Activated naive CD4-positive, alpha-beta T cell treated with anti-CD3 and anti-CD28 coated beads, Interleukin-2, amount 50 U/mL, for 72 hours (primary cell): ENCODE data around the gene SIX2. TPM values are rescaled to one million over a fixed set of nuclear protein-coding genes. Genes with fewer than 3 reads are reported as not detected.
A peak's percentile ranks its signal among the peaks of the same experiment; 100 is the strongest.

ENCODE experiments used
- ATAC-seq, 2 donors: fragments of 150-1000 bp; cut with Tn5 transposase; 2 replicates each; pipeline ENCODE4 v1.10.0; 2021; ENCODE audit warnings: mild to moderate bottlenecking in 2 of 2, moderate library complexity in 2 of 2
- DNase-seq, 2 donors: peaks; one replicate each; pipeline ENCODE4 v3.0.0; 2021 to 2022; ENCODE audit warnings: low spot score in 2 of 2
- H3K27ac Mint-ChIP-seq, 2 donors: one replicate each; pipeline ENCODE4 v1.8.0; 2022; ENCODE audit warnings: mild to moderate bottlenecking in 2 of 2, mixed read lengths in 2 of 2
- H3K36me3 Mint-ChIP-seq, 2 donors: one replicate each; pipeline ENCODE4 v1.8.0; 2022; ENCODE audit warnings: mixed read lengths in 2 of 2
- H3K9me3 Mint-ChIP-seq, 2 donors: one replicate each; pipeline ENCODE4 v1.8.0; 2022; ENCODE audit warnings: mixed read lengths in 2 of 2
- total RNA-seq, 2 donors: library from RNA; stranded (reverse); gene quantifications; one replicate each; pipeline ENCODE4 v1.2.3, GENCODE V29; 2022

The SIX2 gene
- total RNA-seq, 2 donors from 2014 or later: not detected

DNA sequence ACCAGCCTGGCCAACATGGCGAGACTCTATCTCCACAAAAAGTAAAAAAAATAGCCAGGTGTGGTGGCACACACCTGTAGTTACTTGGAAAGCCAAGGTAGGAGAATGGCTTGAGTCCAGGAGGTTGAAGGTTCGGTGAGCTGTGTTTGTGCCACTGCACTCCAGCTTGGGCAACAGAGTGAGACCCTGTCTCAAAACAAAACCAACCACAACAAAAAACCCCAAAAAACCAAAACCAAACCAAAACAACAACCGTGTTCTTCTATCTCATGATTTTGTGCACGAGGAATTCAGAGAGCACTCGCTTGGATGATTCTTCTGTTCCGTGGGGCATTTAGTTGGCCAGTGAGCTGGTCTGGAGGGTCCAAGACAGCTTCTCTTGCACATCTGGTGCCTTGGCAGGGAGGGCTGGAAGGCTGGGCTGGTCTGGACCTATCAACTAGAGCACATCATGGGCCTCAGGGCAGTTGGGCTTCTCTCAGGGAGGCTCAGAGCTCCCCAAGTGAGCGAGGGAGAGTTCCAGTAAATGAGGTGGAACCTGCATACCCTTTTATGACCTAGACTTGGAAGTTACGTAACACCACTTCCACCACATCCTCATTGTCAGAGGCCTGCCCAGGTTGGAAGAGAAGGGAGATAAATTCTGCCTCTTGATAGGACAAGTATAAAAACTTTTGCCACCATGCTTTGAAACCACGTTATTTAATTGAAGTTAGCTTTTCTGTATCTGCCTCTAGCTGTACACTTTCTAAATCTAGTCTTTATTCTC lies 25.2 kb downstream of the SIX2 start:
- H3K27ac Mint-ChIP-seq: no peak overlapping the region
- ATAC-seq: no peak
- peaks cover 0 to 7% of the 10 kb centered on the region in 2 donors for H3K36me3 Mint-ChIP-seq
- H3K9me3 Mint-ChIP-seq: no peaks in the 10 kb centered on the region
- DNase-seq: no peak

DNA sequence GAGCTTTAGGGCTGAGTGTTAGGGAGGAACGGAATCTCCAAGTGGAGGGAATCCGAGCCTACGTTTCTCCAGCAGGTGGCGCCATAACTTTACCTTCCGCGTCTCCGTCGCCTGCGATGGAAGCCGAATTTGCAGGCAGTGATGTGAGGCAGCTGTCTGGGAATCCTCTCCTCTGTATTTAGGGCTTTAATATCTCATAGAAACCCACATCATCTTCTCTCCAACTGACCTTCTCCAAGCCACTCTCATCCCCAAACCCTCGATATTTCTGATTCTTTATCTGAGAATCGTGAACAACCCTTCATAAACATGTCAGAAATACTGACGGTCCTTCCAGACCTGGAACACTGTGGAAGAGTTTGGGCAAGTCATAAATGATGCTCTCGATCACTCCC lies 27.5 kb downstream of the SIX2 start:
- DNase-seq (peak in 1 of 2 donors; percentile 75), ATAC-seq (peak; percentile 50 to 55)
- no peak overlapping the region for H3K27ac Mint-ChIP-seq
- no peaks in the 10 kb centered on the region for H3K9me3 Mint-ChIP-seq
- no peaks in the 10 kb centered on the region for H3K36me3 Mint-ChIP-seq

DNA sequence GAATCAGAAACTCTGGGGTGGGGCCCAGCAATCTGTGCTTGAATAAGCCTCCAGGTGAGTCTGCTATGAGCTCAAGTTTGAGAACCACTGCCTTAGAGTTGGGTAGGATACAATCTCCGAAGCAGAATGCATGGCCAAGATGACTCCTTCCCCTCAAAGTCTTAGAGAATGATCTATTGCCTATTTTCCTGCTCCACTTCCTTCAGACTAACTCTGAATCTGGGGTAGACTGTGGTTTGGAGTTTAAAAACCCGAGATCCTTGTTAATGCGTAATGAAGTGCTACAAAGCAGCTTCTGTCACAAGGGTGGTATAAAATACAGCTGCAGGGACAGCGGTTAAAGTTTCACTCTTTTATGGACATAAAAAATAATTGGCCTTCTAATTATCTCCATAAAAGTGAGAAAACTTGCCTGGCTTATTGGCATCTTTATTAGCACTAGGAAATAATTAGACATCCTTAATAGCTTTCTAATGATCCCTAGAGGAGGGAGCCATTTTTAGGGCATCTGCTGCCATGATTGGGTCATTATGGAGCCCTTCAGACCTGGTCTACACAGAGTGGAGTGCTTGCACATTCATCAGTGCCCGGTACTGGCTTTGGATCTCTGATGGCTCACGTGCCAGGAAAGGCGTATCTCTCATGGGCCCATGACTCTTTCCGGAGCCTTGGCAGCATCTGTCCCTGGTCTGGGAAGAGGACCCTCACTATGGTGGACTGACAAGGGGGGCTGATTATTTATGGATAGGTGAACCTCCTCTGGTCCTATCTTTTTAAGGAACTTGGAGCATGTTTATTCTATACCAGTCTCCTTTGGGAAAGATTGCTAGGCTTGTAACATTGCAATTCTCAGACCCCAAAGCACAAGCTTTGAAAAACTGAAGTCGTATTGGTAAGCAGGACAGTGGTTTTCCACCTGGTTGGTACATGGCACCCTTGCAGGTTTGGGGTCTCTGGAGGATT lies 28.2 kb downstream of the SIX2 start:
- H3K9me3 Mint-ChIP-seq: no peaks in the 10 kb centered on the region
- H3K27ac Mint-ChIP-seq: no peak overlapping the region
- no peak for ATAC-seq
- no peak for DNase-seq
- H3K36me3 Mint-ChIP-seq: no peaks in the 10 kb centered on the region

DNA sequence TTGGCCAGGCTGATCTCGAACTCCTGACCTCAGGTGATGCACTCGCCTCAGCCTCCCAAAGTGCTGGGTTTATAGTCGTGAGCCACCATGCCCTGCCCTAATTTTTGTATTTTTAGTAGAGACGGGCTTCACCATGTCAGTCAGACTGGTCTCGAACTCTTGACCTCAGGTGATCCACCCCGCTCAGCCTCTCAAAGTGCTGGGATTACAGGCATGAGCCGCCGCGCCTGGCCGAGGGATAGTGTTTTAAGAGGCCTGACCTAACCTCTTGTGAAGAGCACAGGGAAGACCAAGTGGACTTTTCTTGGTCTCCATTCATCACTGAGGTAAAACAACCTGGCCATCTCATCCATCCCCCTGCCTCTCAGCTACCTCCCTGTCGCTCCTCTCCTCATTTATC lies 29.7 kb downstream of the SIX2 start:
- DNase-seq: no peak
- Mint-ChIP-seq H3K9me3 (no peaks in the 10 kb centered on the region), H3K27ac (no peak overlapping the region), H3K36me3 (no peaks in the 10 kb centered on the region)
- no peak for ATAC-seq

DNA sequence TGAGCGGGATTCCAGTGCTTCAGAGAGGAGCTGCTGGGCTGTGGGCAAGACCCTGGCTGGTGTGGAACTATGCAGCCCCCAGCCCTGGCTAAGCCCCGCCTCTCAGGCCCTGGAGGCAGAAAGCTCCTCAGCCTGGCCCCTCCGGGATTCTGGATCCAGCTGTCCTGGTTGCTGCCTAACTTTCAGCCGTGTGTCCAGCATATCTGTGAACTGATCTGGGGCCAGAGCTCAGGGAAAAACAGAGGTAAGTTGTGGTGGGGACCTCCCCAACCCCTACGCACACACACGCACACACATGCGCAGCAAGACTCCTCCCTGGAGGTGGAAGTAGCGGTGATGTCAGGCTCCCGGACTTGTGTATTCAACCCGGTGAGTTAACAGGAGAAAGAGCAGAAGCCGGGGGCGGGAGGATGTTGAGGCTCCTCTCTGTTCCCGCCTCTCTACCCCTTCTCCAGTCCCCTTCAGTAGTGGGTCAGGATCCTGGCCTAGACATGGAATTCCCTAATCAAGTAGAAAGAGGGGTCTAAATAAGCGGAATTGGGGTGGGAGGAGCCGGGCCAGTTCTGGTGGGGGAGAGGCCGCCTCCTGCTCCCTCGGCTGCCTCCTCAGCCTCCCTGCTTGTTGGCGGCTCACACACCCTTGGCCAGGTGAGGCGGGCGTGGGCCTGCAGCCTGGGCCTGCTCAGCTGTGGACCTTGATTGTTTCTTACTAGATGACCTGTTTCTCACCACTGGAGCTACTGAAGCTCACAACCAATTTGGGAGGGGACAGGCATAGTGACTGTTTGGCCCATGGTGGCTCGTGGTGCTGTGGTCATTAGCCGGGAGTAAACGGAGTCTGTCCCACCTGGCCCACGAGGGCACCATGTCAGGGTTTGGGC lies 33.4 kb downstream of the SIX2 start:
- ATAC-seq (peak; percentile 54 to 85), DNase-seq (no peak)
- Mint-ChIP-seq H3K27ac (peak overlapping the region in 1 of 2 donors; percentile 11), H3K9me3 (no peaks in the 10 kb centered on the region), H3K36me3 (no peaks in the 10 kb centered on the region)

DNA sequence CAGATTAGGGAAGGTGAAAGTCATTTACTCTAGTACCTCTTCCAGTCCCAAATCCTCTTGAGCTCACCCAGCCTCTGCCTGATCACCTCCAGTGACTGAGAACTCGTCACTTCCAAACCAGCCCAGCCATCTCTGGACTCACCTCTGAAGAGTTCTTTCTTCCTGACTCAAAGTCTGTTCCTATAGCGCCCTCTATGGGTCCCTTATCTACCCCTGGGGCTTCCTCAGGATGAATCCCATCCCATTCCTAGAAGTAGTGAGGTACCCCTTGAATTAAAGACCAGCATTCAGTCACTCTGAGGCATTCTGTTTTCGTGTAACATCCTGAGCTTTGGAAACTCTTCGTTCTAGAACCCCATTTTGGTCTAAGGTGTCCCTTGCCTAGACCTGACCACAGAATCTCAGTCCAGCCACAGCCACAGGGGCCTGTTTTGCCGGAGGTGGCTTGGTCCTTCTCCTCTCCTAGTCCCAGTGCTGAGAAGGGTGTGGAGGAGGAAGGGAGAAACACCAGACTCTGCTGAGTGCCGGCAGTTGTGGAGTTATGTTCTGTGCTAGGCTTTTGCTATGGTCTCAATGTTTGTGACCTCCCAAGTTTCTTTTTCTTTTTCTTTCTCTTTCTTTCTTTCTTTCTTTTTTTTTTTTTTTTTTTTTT lies 35.1 kb downstream of the SIX2 start:
- Mint-ChIP-seq H3K27ac (no peak overlapping the region), H3K36me3 (no peaks in the 10 kb centered on the region), H3K9me3 (no peaks in the 10 kb centered on the region)
- DNase-seq (no peak), ATAC-seq (peak in 1 of 2 donors; percentile 22)

DNA sequence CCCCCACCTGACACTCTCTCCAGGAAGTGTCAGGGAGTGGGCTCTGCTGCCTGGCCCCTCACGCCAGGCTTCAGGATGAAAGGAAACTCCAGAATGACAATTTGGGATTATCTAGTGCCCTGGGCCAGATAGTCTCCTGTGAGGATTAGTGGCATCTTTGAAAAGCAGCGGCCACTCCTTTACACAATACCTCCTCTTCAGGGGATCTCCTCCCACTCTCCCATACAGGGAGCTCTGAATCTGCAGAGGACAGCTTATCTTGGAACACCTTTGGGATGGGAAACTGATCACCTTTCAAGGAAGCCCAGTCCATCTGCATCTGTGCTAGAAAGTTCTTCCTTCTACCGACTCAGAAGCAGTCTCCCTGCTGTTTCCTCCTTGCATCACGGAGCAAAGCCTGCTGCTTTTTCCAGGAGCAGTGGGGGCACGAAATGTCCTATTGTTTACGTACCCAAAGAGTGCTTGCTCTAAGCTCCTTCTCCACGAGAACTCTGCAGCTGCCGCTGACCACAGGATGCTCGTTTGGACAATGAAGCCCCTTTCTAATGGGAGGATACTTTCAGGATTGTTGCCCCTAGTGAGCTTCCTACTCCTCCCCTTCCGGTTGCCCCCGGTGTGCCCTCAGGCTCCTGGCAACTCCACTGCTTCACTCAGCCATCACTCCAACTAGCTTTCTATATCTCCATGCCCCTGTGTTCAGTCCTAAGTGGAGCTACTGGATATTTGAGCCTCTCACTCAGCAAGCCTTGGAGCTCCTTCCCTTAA lies 36.3 kb downstream of the SIX2 start:
- ATAC-seq: no peak
- no peak for DNase-seq
- Mint-ChIP-seq H3K36me3 (no peaks in the 10 kb centered on the region), H3K9me3 (no peaks in the 10 kb centered on the region), H3K27ac (no peak overlapping the region)

DNA sequence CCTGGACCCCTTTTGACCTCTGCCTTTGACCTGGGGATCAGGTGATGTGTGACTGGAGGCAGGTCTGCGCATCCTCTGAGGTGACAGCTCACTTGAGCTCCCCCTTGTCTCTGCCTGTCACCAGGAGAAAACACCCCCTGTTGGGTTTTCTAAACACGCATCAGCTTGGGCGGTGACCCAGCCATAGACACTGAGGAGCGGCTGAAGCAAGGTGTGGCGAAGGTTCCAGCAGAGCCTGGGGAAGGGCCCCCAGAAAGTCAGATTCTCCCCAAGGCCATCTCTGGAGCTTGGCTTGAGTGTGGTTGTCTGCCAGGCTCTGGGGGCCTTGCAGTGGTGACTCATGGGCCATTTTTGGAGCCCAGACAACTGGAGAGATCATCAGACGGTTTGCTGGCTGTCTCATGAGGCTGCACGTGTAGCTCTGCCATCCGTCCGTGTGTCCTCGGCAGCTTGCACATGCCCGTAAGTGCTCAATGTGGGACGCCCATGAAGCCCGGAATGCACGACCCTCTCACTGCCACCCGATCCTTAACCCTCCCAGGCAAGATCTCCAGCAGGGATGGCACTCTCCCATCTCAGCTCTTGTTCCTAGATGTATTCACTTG lies 38.3 kb downstream of the SIX2 start:
- DNase-seq (no peak), ATAC-seq (no peak)
- Mint-ChIP-seq H3K36me3 (no peaks in the 10 kb centered on the region), H3K27ac (no peak overlapping the region), H3K9me3 (no peaks in the 10 kb centered on the region)

DNA sequence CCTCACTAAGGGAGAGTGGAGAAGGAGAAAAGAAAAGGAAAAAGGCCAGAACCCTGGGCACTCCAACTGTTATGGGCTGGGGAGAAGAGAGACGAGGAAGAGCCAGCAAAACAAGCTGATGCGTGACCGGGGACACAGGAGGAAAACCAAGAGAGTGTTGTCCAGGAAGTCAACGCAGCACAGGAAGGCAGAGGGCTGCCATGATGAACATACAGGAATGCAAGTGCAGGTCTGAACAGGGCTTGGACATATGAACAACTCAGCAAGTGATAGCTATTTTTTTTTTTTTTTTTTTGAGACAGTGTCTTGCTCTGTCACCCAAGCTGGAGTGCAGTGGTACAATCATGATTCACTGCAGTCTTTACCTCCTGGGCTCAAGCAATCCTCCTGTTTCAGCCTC lies 39.3 kb downstream of the SIX2 start:
- DNase-seq: no peak
- H3K27ac Mint-ChIP-seq: no peak overlapping the region
- H3K36me3 Mint-ChIP-seq: no peaks in the 10 kb centered on the region
- no peaks in the 10 kb centered on the region for H3K9me3 Mint-ChIP-seq
- ATAC-seq: no peak

DNA sequence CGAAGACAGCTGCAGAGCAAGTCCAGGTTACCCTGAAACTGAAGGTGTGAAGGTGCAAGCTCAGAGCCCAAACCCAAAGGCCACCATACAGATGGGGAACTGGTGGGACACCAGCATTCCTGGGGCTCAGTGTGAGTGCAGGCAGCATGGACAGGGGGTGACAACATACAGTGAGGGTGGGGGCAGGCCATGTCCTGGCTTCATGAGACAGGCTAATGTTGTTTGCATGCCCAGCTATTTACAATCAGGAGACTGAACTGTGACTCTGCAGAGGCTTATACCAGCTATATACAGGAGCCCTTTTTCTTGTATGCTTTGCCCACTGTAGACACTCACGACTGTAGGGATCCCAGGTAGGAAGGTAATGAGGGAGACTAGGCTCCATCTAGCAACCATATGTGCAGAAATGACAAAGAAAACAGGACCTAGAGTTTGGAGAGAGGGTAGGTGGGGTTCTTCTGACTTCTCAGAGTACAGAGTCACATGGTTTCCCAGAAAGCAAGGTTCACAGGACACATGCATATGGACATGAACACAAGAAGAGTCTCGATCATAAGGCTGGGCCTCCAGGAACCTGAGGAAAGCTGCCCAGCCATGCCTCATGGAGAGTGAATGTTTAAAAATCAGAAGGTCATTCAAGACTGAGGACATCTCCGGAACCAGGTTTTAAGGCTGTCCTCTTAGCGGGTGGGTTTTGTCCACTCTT lies 41.4 kb downstream of the SIX2 start:
- DNase-seq (no peak), ATAC-seq (no peak)
- no peaks in the 10 kb centered on the region for H3K9me3 Mint-ChIP-seq
- no peak overlapping the region for H3K27ac Mint-ChIP-seq
- no peaks in the 10 kb centered on the region for H3K36me3 Mint-ChIP-seq

DNA sequence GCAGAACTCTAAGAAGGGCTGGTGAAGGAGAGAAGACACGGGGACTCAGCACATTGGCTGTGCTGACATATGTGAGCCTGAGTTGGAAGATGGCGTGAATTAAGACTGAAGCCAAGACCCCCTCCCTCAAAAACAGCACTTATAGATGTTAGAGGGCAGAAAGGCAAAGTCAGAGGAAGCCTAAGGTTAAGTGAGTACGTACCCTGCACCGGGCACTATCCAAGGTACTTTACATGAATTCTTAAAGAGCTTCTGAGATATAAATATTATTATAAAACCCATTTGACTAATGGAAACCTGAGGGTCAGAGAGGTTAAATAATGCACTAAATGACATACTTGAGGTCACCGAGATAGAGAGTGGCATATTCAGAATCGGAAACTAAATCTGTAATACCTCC lies 42.2 kb downstream of the SIX2 start:
- DNase-seq: no peak
- ATAC-seq: no peak
- no peaks in the 10 kb centered on the region for H3K9me3 Mint-ChIP-seq
- no peak overlapping the region for H3K27ac Mint-ChIP-seq
- no peaks in the 10 kb centered on the region for H3K36me3 Mint-ChIP-seq

DNA sequence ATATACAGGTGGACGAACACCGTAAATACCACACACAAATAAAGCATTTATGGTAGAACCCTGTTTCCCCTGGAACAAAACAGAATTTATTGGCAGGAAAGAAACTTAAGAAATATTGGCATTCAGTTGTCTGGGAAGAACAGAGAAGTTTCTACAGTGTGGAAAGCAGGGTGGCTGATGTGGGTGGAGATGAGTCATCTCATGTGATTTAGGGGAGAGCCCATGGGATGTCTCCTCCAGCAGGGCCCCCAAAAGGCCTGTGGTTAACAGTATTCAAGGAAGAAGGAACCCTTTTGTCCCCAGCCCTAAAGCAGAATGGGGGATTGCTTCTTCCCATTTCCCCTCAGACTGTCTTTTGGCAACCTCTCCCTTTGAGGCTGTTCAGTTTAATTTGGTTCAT lies 43.6 kb downstream of the SIX2 start:
- DNase-seq (no peak), ATAC-seq (no peak)
- Mint-ChIP-seq H3K27ac (no peak overlapping the region), H3K36me3 (no peaks in the 10 kb centered on the region), H3K9me3 (no peaks in the 10 kb centered on the region)

DNA sequence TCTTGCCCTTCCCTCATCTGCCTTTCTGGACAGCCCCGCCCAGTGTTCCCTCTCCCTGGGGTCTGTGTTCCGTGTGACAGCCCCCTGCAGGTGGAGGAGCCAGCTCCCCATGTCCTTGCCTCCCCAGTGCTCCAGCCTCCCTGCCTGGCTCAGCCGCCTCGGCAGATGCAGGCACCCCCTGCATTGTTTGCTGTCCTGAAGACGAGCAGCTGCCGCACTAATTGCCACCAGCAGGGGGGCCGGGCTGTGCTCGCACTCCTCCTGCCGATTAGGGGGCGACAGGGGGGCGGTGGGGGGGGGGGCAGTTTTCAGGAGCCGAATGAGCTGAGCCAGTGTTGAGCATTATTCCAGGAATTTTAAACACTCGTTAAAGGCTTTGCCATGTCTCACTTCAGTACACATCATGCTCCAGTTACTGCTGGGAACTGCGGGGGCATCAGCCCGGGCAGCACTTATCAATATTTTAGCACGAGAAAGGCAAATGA lies 44.5 kb downstream of the SIX2 start:
- DNase-seq (no peak), ATAC-seq (peak in 1 of 2 donors; percentile 32)
- no peaks in the 10 kb centered on the region for H3K36me3 Mint-ChIP-seq
- no peak overlapping the region for H3K27ac Mint-ChIP-seq
- no peaks in the 10 kb centered on the region for H3K9me3 Mint-ChIP-seq

DNA sequence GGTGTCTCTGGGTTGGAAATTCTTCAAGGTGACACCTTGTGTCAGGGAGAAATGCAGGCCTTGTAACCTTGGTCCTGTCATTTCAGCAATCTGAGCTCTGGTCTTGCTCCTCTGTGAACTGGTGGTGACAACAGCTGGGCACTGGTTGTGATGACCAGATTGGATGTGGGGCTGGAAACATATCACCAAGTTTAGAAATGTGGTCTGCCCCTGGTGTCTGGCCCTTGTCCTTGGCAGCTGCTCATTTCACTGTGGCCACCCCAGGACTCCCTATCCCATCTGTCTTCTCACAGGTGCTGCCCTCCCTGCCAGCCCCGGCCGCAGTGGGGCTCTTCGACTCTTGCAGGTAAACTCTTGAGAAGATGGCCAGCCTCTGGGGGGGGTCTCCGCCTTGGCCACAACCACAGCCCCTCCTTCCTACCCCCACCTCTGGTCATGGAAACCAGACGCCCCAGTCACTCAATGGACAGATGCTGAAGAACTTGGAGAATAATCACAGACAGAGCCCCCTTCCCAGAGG lies 47.0 kb downstream of the SIX2 start:
- no peak for DNase-seq
- H3K27ac Mint-ChIP-seq: no peak overlapping the region
- H3K36me3 Mint-ChIP-seq: no peaks in the 10 kb centered on the region

More for the DNA sequence above, 47.0 kb downstream of the SIX2 start:
- H3K9me3 Mint-ChIP-seq: no peaks in the 10 kb centered on the region
- no peak for ATAC-seq
